SIG-M5 (cell line): Measurements from ENCODE around the gene ATP5F1E.
A peak's percentile ranks its signal among the peaks of the same experiment; 100 is the strongest.

Source experiments
- DNase-seq: peaks from one replicate; lab custom pipeline; 2025; lab: John Stamatoyannopoulos, UW

Gene ATP5F1E

DNA sequence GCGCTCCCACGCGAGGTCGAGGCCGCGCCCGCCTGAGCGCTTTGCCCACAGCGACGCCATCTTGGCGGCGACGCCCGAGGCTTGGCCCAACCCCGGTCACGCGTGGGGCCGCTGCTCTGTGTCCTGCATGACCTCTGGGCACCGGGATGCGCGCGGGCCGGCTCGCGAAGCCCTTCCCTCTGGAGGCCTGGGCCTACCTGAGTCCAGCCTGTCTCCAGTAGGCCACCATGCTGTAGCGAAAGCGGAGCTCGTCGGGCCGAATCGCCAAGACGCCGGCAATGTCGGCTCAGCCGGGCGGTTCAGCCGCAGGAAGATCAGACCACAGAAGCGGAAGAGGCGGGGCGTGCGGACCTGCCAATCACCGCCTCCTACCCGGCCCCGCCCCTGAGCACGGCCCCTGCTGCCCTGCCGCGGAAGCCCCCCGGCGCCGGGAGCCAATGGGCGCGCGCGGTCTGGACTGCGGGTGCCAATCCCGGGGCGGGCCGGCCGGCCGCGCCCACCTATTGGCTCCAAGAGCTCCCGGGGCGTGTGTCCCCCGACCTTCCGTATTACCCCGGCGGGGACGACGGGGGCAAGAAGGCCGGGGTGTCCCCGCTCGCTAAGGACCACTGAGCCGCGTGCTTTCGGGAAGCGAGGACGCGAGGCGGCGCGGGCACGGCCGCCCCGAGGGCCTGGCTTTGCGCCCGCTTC is at the start of gene ATP5F1E:
ATP5F1E (minus strand) TSS at position 313 of the 690 bp plus-strand sequence; CDS start at position 229, 84 bp downstream.
- DNase-seq: peak; percentile 72

DNA sequence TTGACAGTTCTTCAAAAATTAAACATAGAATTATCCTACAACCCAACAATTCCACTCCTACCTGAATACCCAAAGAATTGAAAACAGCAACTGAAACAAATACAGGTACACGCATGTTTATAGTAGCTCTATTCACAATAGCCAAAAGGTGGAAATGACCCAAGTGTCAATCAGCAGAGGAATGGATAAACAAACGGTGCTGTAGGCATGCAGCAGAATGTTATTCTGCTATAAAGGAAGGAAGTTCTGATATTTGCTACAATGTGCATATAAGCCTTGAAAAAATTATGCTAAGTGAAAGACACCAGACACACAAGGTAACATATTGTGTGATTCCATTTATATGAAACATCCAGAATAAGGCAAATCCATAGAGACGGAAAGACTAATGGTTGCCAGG is 48.9 kb upstream of the ATP5F1E start:
- DNase-seq: no peak

DNA sequence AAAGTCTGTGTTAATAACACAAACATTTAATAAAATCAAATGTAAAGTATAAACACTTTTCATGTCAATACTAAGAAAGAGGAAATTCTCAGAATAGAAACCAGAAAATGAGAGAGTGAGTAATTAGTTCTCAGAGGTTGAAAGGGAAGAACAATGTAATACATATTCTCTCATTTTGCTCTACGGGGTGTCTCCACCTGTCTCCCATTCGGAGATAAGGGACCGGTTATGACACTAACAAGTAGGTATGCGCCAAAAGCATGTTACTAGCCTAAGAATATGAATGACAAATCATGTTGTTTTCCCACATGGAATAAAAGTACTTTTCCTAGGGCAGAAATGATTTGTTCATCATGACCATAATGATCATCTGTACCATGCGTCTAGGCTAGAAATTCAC is 46.1 kb upstream of the ATP5F1E start:
- no peak for DNase-seq

DNA sequence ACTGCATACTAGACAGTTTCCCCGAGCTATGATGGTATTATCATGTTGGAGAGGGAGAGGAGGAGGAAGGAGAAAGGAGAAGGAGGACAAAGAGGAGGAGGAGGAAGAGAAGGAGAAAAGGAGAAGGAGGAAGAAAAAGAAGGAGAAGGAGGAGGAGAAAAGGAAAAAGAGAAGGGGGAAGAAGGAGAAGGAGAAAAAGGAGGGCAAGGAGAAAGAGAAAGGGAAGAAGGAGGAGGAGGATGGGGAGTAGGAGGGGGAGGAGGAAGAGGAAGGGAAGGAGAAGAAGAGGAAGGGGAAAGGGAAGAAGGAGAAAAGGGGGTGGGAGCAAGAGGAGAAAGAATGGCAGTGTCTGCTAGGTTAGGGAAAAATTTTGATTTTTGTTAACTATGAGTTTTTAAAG is 45.6 kb upstream of the ATP5F1E start:
- no peak for DNase-seq

DNA sequence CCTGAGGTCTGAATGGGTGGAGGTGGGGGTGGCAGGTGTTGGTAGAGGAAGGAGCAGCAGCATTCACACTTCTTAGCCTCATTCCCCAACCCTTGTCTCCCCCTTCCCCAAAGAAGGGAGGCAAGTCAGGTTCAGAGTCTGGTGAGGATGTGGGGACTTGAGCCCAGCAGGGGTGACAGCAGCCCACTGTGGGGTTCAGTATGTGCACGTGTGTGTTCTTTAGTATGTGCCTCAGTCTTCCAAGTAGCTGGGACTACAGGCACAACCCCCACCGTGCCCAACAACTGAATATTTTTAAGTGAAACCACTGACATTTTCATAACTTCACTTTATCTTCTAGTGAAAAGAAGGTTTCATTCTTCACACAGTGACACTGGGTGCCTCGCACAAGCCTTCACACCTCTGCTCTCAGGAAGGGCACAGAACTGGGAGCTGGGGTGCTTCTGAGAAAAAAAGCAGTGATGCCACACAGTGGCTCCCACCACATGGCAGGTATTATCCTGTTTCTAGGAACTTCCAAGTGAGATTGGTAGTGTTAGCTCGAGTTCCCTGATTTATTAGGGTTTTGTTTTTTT is 43.9 kb upstream of the ATP5F1E start:
- no peak for DNase-seq

DNA sequence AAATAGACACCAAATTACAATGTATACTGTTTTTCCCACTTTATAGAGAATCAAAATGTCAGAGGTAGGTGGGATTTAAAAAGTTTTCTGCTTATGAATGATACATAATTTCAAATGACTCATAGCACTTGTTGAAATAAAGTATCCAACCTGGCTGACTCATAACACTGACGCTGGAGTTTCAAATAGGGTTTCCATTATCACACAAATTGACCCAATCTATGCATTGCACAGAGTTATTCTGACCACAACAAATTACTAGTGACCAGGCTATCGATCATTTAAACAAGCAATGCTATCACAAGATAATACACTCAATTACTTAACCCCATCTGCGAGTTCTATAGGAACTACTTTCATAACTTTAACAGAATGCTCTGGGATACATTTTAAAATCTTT is 42.3 kb upstream of the ATP5F1E start:
- no peak for DNase-seq

DNA sequence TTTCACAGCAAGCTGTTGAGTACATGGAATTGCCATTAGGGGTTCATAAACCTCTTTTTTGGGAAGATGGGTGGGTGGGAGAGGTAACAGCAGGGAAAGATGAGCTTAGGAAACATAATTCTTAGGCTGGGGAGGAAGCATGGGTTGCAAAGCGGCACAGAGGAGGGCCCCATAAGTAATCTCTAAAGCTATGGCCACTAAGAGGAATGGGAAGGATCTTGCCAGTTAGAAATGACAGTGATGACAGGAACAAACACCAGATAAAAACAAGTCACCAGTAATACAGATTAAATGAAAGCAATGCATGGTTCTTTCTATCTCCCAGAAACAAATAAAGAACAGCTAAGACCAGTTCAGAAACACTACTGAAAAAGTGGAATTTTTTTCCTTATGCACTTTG is 41.4 kb upstream of the ATP5F1E start:
- DNase-seq: no peak

DNA sequence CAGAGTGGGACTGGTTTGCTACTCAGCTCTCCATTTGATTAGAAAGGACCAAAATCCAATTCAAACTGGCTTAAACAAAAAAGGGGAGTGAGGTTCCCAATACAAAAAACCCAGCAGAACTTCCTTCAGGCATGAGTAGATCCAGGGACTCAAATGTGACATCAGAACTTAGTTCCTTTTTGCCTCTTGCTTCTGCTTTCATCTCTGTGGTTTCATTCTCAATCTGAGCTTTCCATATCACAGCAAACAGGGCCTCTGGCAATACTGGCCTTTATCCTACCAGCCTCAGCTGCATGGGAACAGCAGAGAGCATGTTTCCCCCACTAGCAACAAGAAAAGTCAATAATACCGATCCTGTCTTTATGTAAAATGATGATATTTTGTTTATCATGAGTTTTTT is 39.1 kb upstream of the ATP5F1E start:
- DNase-seq: no peak

DNA sequence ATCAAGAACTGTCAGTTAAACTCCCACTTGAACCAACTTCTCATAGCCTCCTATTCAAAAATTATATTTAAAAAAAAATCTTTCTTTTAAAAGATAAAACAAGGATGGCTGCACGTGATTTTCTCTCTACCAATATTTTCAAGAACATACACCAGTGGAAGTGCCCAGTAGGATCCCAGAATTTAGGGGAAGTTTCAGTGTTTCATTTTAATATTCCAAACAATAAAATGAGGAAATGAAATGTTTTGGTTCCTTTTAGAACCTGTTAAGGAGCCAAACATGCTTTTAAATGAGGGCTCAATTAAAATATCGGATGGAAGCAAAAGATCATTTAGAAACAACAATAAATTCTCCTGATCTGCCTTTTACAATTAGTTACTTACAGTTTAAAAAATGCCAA is 36.9 kb upstream of the ATP5F1E start:
- no peak for DNase-seq

DNA sequence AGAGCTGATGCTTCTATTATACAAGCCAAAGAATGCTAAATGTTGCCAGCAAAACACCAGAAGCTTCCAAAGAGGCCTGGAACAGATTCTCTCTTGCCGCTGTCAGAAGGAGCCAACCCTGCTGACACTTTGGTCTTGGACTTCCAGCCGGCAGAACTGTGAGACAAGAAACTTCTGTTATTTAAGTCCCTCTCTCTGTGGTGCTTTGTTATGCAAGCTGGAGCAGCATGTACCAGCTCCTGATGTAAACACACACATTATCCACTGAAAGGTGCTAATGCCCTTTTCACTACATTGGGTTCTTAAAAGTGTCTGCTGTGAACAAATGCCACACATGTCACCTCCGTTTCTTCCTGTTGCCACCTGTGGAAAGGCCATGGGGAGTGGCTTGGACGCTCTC is 36.4 kb upstream of the ATP5F1E start:
- DNase-seq: no peak

DNA sequence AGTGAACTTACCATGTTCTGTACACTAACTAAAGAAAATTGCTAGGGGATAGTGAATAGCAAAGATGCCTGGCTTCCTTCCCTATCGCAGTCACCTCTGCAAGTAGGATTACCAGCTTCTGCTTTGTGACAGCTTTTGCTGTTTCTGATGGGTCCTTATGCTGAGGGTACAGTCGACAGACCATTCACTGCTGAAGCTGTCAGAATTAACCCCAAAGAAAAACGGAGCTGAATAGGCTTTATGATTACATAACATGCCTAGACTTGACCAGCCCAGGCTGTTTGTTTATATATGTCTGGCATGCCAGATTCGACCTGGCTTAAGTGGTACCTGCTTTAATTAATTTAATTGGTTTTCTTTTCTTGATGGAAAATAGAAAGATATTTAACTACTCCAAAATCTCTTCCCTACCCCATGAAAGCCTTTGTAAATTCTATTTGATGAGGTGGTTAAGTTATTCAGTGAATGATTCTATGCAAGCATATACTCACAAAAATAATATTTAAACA is 32.1 kb upstream of the ATP5F1E start:
- no peak for DNase-seq

DNA sequence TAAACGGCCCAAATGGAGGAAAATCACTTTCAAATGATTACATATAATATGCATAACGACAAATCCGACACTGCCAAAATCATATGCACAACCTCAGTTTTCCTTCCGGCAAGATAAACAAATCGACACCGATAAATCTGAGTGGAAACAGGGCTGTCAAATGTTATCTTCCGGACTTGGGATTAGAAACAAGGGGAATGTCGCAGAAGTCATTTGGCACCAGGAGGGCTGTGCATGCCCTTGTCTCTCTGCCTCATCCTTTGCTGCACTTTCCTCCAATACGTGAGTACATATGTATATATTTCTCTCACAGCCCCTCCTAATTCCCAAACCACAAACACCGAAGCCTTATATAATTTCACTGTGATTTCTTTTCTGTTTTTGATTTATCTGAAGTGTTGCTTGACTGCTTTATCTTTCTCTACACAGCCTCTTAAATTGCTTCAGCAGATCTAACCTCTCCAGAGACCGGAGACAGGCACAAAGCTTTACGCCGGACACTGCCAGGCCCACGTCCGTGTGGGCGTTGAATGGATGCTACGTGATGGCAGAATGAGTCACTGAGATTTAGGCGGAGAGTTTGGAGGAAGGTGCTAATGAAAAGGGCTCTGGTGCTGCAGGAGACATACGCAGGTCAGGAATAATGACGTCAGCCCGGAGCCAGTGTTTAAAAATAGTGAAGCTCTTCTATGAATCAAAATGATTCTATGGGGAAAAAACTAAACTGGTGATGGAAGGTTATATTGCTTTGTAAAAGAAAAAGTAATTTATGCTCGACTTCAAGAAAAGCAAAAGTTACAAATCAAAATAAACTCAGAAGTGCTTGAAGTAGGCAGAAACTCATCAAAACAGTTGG is 31.5 kb upstream of the ATP5F1E start:
- DNase-seq: no peak

DNA sequence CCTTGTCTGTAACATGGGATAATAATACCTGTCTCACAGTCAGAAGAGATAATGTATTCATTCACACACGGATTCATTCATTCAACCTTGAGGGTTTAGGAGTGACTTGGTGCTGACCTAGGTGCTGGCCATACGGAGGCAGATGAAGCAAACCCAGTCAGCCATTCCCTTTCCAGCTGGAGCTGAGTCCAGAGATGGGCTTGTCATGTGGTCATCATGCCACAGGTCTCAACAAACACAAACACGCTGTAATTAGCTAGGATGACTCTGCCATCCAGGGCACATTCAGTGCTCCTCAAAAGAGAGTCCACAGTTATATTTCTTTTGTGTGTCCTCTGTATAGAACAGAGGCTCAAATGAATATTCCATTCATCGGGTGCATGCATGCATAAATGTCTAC is 29.9 kb upstream of the ATP5F1E start:
- no peak for DNase-seq

DNA sequence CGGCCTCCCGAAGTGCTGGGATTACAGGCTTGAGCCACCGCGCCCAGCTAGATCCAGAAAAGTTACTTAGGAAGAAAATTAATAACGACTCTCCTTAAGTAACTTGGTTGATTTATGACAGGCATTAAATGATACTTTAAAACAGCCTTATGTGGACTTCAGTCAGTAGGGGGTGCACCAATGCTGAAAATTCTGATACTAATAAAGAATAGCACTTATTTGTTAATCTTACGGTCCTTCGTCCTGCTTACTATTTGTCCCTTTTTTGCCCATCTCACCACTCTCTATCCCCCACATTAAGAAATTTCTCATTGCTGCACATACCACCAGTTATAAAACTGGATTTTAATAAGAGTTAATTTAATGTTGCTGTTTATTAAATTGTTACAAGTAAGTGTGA is 23.2 kb upstream of the ATP5F1E start:
- no peak for DNase-seq

DNA sequence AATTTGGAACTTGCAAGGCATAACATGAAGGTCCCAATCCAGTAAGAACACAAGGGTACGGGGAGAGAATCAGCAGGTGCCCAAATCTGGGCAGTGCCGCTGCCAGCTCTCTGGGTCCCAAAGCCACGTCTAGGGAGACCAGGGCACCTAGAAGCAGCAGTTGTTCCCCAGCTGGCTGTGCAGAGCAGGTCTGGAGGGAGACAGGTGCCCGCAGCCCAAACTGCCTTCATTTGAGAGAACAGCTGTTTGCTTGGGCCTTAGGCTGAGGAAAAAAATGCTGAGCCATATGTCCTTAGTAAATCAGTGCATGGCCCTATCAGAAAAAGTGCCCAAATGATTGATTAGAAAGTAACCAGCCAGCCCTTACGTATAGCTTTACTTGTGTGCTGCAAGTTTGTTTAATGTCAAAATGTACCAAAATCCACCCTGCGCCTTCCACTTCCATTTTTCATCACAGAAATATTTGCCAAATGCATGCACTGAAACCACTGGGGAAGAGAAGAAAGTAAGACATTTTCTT is 19.6 kb upstream of the ATP5F1E start:
- no peak for DNase-seq

DNA sequence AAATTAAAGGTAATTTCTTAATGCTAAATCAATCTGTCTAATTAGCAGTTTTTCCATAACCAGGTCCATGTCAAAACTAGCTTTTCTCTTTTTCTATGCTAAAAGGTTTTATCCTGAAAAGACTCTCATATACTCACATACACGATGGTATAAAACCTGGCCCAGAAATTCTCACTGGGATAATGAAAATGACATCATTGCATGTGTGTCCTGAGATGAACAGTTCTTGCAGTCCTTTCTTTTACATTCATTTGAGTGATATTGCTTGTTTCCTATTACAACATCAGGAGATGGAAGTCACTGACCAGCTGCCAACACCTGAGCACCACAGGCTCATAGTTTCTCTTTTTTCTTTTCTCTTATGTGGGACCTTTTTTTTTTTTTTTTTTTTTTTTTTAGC is 18.3 kb upstream of the ATP5F1E start:
- DNase-seq: no peak

DNA sequence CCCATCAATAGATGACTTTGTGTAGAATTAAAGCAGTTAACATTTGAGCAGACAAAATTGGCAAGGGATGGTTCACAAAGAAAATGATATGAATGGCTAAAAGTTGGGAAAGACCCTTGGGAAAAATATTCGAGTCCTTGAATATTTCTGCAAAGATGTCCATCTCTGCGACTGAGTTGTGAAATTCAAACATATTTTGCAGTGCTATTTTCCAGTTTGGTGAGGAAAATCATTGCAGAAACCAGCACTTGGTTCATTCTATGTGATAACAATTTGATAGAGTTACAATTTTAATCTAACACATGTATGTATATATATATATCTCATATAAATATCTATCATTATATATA is 16.5 kb upstream of the ATP5F1E start:
- no peak for DNase-seq

DNA sequence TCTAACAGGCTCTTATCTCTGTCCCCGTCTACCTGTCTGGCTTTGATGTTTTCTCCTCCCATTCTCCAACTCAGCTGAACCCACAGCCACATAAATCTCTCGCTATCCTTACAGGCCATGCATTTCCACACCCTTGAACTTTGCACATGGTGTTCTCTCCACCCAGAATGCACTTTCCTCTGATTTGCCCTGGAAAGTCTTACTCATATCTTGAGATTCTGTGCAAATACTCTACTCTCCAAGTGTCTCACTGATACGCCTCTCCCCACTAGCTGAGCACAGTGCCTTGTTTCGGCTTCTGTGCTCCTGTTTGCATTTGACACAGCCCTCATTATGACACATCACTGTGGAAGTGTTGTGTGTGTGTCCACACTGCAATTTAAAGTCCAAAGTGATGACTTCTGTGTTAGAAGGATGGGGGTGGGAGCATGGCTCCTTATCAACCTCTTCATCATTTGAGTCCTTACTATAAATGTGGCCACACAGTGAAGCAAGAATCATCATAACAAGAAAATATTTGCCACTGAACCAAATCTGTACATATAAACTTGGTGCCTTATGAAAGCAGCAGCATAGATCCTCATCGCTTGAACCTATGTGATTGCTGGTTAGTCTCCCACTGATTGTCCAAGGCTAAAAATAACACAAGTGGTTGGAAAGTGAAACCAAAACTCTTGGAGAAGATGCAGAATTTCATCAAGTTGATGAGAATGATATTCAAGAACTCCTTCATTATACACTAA is 16.0 kb upstream of the ATP5F1E start:
- DNase-seq: no peak

DNA sequence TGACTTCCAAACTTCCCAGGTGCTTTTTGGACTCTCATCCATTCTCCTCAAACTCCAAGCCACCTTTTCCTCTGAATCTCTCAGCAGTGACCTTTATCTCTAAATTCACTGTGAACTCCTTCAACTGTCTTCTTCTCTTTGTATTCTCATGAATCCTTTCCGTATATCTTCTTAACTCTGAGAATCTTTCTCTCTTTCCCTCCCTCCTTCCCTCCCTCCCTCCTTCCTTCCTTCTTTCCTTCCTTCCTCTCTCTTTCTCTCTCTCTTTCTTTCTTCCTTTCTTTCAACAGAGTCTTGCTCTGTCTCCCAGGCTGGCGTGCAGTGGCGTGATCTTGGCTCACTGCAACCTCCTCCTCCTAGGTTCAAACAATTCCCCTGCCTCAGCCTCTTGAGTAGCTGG is 14.7 kb upstream of the ATP5F1E start:
- DNase-seq: no peak

DNA sequence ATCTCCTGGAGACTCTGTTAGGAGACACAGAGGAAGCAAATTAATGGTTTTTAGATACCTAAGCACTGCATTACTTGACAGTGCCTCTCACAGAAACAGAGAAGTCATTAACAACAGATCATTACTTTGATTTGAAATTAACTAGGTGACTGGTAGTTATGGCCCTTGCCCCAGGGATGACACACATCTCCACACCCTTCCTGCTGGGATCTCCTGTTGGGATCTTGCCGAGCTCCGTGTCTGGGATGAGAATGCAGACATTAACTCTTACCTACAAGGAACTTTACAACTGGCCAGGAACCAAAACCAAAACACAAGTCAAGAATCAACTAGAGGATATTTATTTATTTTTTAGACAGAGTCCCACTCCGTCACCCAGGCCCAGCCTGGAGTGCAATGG is 12.7 kb upstream of the ATP5F1E start:
- DNase-seq: no peak

DNA sequence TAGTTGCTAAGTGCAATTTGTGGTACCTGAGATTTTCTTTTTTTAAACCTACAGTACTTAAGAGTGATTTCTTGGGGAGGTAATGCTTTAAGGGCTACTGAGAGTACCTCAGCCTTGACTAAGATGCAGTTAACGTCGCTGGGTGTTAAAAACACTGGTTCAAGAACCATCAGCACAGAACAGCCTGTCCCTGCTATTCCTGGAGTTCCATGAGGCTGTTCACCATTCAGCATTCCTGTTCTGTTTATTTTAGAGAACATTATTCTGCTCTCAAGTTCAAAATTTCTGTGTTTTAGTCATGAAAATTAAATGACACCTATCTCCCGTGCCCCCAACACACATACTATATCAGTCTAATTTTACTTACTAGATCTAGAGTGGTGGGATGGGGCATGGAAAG is 12.2 kb upstream of the ATP5F1E start:
- no peak for DNase-seq

DNA sequence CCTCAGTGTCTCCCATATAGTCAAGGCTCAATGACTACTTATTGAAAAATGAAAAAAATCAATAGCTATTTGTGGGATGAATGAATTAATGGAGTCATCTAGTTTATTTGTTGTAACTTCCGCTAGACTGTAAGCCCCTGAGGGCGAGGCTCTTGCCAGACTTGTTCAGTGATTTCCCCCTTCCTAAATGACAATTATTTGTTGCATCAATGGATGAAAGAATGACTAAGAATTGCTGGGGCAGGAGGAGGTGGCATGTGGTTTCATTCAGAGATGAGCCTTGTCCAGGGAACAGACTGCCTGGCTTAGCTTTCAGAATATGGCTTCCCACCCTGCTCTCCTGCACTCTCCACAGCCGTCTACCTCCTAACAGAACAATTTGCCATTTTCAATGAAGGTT is 11.6 kb upstream of the ATP5F1E start:
- DNase-seq: no peak
